Sigmoid colon (tissue), 4 donors: ENCODE data around the gene FAM78B.

ENCODE experiments used
- POLR2A ChIP-seq, 2 donors: fragments of 450-650 bp; IDR thresholded peaks; one replicate each; pipeline ENCODE4 v1.6.1; 2016; ENCODE audit warnings: antibody characterized with exemption in 2 of 2, mild to moderate bottlenecking in 2 of 2, moderate library complexity in 2 of 2
- POLR2AphosphoS5 ChIP-seq, 4 donors: sonication (generic); formaldehyde crosslinking; IDR thresholded peaks; one replicate each; pipeline ENCODE4 v1.6.1; 2017; ENCODE audit warnings: antibody characterized with exemption in 4 of 4
- TF ChIP-seq, protein P1 (sequence below), 4 experiments: fragments of 450-650 bp in 3 of 4; fragments of 200-600 bp in 1 of 4; IDR thresholded peaks; one replicate each; pipeline ENCODE4 v1.5.1; 2016 to 2019; ENCODE audit warnings: antibody characterized with exemption in 4 of 4, mild to moderate bottlenecking in 3 of 4, moderate library complexity in 2 of 4

DNA sequence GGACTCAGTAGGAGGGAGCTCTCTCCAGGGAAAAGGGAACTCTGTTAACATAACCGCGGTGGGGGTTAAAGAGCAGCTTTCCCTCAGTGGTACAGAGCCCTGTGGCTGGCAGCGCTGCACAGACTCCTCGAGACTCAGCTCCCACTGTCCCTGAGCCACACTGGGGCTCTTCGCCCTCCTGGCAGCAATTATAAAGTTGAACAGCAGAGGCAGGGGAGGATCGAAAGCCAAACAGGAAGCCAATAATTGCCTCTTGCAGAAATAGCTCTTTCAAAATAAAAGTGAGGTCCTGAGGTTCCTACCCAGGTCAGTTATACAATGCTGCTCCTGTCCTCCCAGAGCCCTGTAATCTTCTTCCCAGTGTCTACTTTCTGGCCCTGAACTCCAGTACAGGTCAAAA, 77.0 kb downstream of the FAM78B start:
- TF ChIP-seq, protein P1, sequence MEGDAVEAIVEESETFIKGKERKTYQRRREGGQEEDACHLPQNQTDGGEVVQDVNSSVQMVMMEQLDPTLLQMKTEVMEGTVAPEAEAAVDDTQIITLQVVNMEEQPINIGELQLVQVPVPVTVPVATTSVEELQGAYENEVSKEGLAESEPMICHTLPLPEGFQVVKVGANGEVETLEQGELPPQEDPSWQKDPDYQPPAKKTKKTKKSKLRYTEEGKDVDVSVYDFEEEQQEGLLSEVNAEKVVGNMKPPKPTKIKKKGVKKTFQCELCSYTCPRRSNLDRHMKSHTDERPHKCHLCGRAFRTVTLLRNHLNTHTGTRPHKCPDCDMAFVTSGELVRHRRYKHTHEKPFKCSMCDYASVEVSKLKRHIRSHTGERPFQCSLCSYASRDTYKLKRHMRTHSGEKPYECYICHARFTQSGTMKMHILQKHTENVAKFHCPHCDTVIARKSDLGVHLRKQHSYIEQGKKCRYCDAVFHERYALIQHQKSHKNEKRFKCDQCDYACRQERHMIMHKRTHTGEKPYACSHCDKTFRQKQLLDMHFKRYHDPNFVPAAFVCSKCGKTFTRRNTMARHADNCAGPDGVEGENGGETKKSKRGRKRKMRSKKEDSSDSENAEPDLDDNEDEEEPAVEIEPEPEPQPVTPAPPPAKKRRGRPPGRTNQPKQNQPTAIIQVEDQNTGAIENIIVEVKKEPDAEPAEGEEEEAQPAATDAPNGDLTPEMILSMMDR (IDR thresholded peaks at IDR 0.05), result no peak
- TF ChIP-seq POLR2AphosphoS5 (IDR thresholded peaks at IDR 0.05) (no peak), POLR2A (IDR thresholded peaks at IDR 0.05) (no peak)
